GM12878 (cell line): ENCODE results near the gene RAPGEF4.

ENCODE experiments used
- ATF3 ChIP-seq: IDR thresholded peaks from 2 replicates; pipeline ENCODE4 v1.6.1; 2011; ENCODE audit warnings: low read depth, mild to moderate bottlenecking, low read length, moderate library complexity, borderline replicate concordance; ENCODE audit errors: extremely low read depth
- BCLAF1 ChIP-seq: fragments of 450-650 bp; IDR thresholded peaks from 2 replicates; pipeline ENCODE4 v1.6.1; 2017; ENCODE audit warnings: antibody characterized with exemption, mild to moderate bottlenecking, moderate library complexity
- CBFB ChIP-seq: IDR thresholded peaks from 2 replicates; pipeline ENCODE4 v1.6.1; 2016; ENCODE audit warnings: antibody characterized with exemption, low read depth
- CEBPZ ChIP-seq: fragments of 150-350 bp; IDR thresholded peaks from 2 replicates; pipeline ENCODE4 v1.6.1; 2016; ENCODE audit warnings: low read depth, low read length
- CREB1 ChIP-seq: IDR thresholded peaks from 2 replicates; pipeline ENCODE4 v1.6.1; 2012; ENCODE audit warnings: low read depth, mild to moderate bottlenecking, inconsistent platforms
- CTCF ChIP-seq, 3 experiments: IDR thresholded peaks in 2 of 3; conservative IDR thresholded peaks in 1 of 3; 2 replicates each; pipeline ENCODE4 v1.5.1; 2011; ENCODE audit warnings: low read depth in 3 of 3, low read length in 3 of 3, mild to moderate bottlenecking in 3 of 3, control low read depth in 2 of 3, moderate library complexity in 2 of 3, inconsistent platforms in 1 of 3, mixed read lengths in 1 of 3; ENCODE audit not compliant: control insufficient read depth in 2 of 3, insufficient read depth in 1 of 3; ENCODE audit errors: extremely low read depth in 1 of 3
- ETV6 ChIP-seq, 2 experiments: fragments of 450-650 bp in 1 of 2; IDR thresholded peaks in 1 of 2; conservative IDR thresholded peaks in 1 of 2; 2 replicates each; pipeline ENCODE4 v1.6.1; 2014; ENCODE audit warnings: antibody characterized with exemption in 1 of 2, borderline replicate concordance in 1 of 2, low read depth in 1 of 2, mild to moderate bottlenecking in 1 of 2, moderate library complexity in 1 of 2
- KDM1A ChIP-seq: fragments of 200-600 bp; sonication (generic); IDR thresholded peaks from 2 replicates; pipeline ENCODE4 v1.6.1; 2016; ENCODE audit warnings: borderline replicate concordance
- NRF1 ChIP-seq: conservative IDR thresholded peaks from 2 replicates; pipeline ENCODE4 v1.6.1; 2011; ENCODE audit warnings: mild to moderate bottlenecking, low read depth, low read length, improper control_type of control experiment
- POLR2AphosphoS5 ChIP-seq: IDR thresholded peaks from 2 replicates; pipeline ENCODE4 v1.6.1; 2011; ENCODE audit warnings: mild to moderate bottlenecking, low read length, inconsistent platforms
- RAD21 ChIP-seq: IDR thresholded peaks from 2 replicates; pipeline ENCODE4 v1.6.1; 2011; ENCODE audit warnings: mild to moderate bottlenecking, low read depth, low read length, moderate library complexity; ENCODE audit not compliant: insufficient read depth
- RFX5 ChIP-seq: IDR thresholded peaks from 2 replicates; pipeline ENCODE4 v1.6.1; 2011; ENCODE audit warnings: low read depth, low read length, improper control_type of control experiment
- SIN3A ChIP-seq: IDR thresholded peaks from 2 replicates; pipeline ENCODE4 v1.6.1; 2012; ENCODE audit warnings: low read depth, low read length, improper control_type of control experiment
- TAF1 ChIP-seq: IDR thresholded peaks from 2 replicates; pipeline ENCODE4 v1.6.1; 2011; ENCODE audit warnings: mild to moderate bottlenecking, low read depth, low read length, borderline replicate concordance

- TF ChIP-seq CTCF (IDR thresholded peaks at IDR 0.05 in 2 of 3, conservative IDR thresholded peaks at IDR 0.05 in 1 of 3; ENCODE audit: control insufficient read depth in 2 of 3, extremely low read depth in 1 of 3, insufficient read depth in 1 of 3, low read depth in 3 of 3, low read length in 3 of 3) (no peak), ATF3 (no peak), POLR2AphosphoS5 (no peak), TAF1 (no peak), ETV6 (conservative IDR thresholded peaks at IDR 0.05 in 1 of 2, IDR thresholded peaks at IDR 0.05 in 1 of 2; ENCODE audit: borderline replicate concordance in 1 of 2, low read depth in 1 of 2) (no peak), CBFB (no peak), KDM1A (no peak), BCLAF1 (no peak), CREB1 (no peak), CEBPZ (no peak), RAD21 (no peak), RFX5 (no peak), NRF1 (no peak), SIN3A (no peak)
Measured at GRCh38 chr2:172836347-172836821, 100.7 kb downstream of the RAPGEF4 start.
